ENCODE data around the gene IL1RAPL1. TPM values are rescaled to one million over a fixed set of nuclear protein-coding genes. Genes with fewer than 3 reads are reported as not detected.

IL1RAPL1 gene
- total RNA-seq, 1 experiment from 2014 or later, result not detected

GRCh38 chrX:29728639-29729038, 1141.4 kb downstream of the IL1RAPL1 start:
- H3K27me3 Mint-ChIP-seq (ENCODE audit: insufficient read depth, unreplicated experiment), result peaks cover 18% of the 10 kb centered on the region
- BruUV-seq (replicated peaks), result no TSS peak
- peak; percentile 34 for DNase-seq (ENCODE audit: unreplicated experiment)
- intact Hi-C loops (cut with micrococcal nuclease), result no loop called here
- no peaks in the 10 kb centered on the region for H3K36me3 Mint-ChIP-seq (ENCODE audit: insufficient read depth, unreplicated experiment)
- no peak overlapping the region for H3K27ac Mint-ChIP-seq (ENCODE audit: low read depth, unreplicated experiment)
- ChIA-PET POLR2A (no interaction called here), CTCF (interaction anchor here (0.6 kb wide), 1 partner anchor 115 kb away, joined by 3 read pairs; no protein-coding TSS in a partner anchor)
- no peaks in the 10 kb centered on the region for H3K4me1 Mint-ChIP-seq (ENCODE audit: insufficient read depth, unreplicated experiment)
- no peak for TF ChIP-seq CTCF (IDR thresholded peaks at IDR 0.05; ENCODE audit: unreplicated experiment)
- H3K9me3 Mint-ChIP-seq (ENCODE audit: unreplicated experiment), result no peaks in the 10 kb centered on the region
- no peak overlapping the region for H3K4me3 Mint-ChIP-seq (ENCODE audit: unreplicated experiment)

GRCh38 chrX:29744966-29745365, 1157.7 kb downstream of the IL1RAPL1 start:
- CTCF ChIA-PET, result interaction anchor here (0.7 kb wide), 1 partner anchor 10 kb away, joined by 3 read pairs; no protein-coding TSS in a partner anchor

GRCh38 chrX:29746326-29746725, 1159.1 kb downstream of the IL1RAPL1 start:
- Mint-ChIP-seq H3K36me3 (ENCODE audit: insufficient read depth, unreplicated experiment) (no peaks in the 10 kb centered on the region), H3K4me3 (ENCODE audit: unreplicated experiment) (no peak overlapping the region), H3K27ac (ENCODE audit: low read depth, unreplicated experiment) (no peak overlapping the region), H3K9me3 (ENCODE audit: unreplicated experiment) (no peaks in the 10 kb centered on the region), H3K4me1 (ENCODE audit: insufficient read depth, unreplicated experiment) (no peaks in the 10 kb centered on the region), H3K27me3 (ENCODE audit: insufficient read depth, unreplicated experiment) (peaks cover 21% of the 10 kb centered on the region)
- TF ChIP-seq CTCF (IDR thresholded peaks at IDR 0.05; ENCODE audit: unreplicated experiment), result no peak
- intact Hi-C loops (cut with micrococcal nuclease), result no loop called here
- ChIA-PET CTCF (no interaction called here), POLR2A (no interaction called here)
- no peak for DNase-seq (ENCODE audit: unreplicated experiment)
- BruUV-seq (replicated peaks), result no TSS peak

More at GRCh38 chrX:29744966-29745365, 1157.7 kb downstream of the IL1RAPL1 start:
- DNase-seq (ENCODE audit: unreplicated experiment), result no peak
- intact Hi-C loops (cut with micrococcal nuclease), result no loop called here
- no TSS peak for BruUV-seq (replicated peaks)
- H3K4me1 Mint-ChIP-seq (ENCODE audit: insufficient read depth, unreplicated experiment), result no peaks in the 10 kb centered on the region
- no peak overlapping the region for H3K27ac Mint-ChIP-seq (ENCODE audit: low read depth, unreplicated experiment)
- H3K36me3 Mint-ChIP-seq (ENCODE audit: insufficient read depth, unreplicated experiment), result no peaks in the 10 kb centered on the region
- H3K9me3 Mint-ChIP-seq (ENCODE audit: unreplicated experiment), result no peaks in the 10 kb centered on the region
- POLR2A ChIA-PET, result no interaction called here
- peaks cover 33% of the 10 kb centered on the region for H3K27me3 Mint-ChIP-seq (ENCODE audit: insufficient read depth, unreplicated experiment)
- no peak for TF ChIP-seq CTCF (IDR thresholded peaks at IDR 0.05; ENCODE audit: unreplicated experiment)
- H3K4me3 Mint-ChIP-seq (ENCODE audit: unreplicated experiment), result no peak overlapping the region

GRCh38 chrX:29762006-29762405, 1174.8 kb downstream of the IL1RAPL1 start:
- POLR2A ChIA-PET, result interaction anchor here (0.5 kb wide), 1 partner anchor 608 kb away, joined by 3 read pairs; no protein-coding TSS in a partner anchor
- intact Hi-C loops (cut with micrococcal nuclease), result no loop called here
- H3K27me3 Mint-ChIP-seq (ENCODE audit: insufficient read depth, unreplicated experiment), result peaks cover 20% of the 10 kb centered on the region
- no TSS peak for BruUV-seq (replicated peaks)
- H3K9me3 Mint-ChIP-seq (ENCODE audit: unreplicated experiment), result no peaks in the 10 kb centered on the region
- no peak overlapping the region for H3K27ac Mint-ChIP-seq (ENCODE audit: low read depth, unreplicated experiment)
- H3K36me3 Mint-ChIP-seq (ENCODE audit: insufficient read depth, unreplicated experiment), result no peaks in the 10 kb centered on the region
- TF ChIP-seq CTCF (IDR thresholded peaks at IDR 0.05; ENCODE audit: unreplicated experiment), result no peak
- CTCF ChIA-PET, result no interaction called here
- no peaks in the 10 kb centered on the region for H3K4me1 Mint-ChIP-seq (ENCODE audit: insufficient read depth, unreplicated experiment)
- H3K4me3 Mint-ChIP-seq (ENCODE audit: unreplicated experiment), result no peak overlapping the region
- DNase-seq (ENCODE audit: unreplicated experiment), result no peak

Measured in MCF 10A (cell line).